Measurements from ENCODE around the gene CST2. TPM values are rescaled to one million over a fixed set of nuclear protein-coding genes. Genes with fewer than 3 reads are reported as not detected.
"Not testable (repeated sequence)": the region's sequence is repeated elsewhere in the genome, so short reads cannot be mapped to it uniquely, and the experiment has no call there.

CST2 gene
- total RNA-seq, 1 donor, result not detected

- H3K9me3 ChIP-seq (ENCODE audit: low read depth, low read length), result no peaks in the 10 kb centered on the region
- no peak for DNase-seq (ENCODE audit: insufficient read length, low spot score, missing footprints)
- H3K4me1 ChIP-seq (ENCODE audit: insufficient read depth, low read length), result no peaks in the 10 kb centered on the region
- no peak overlapping the region for H3K4me3 ChIP-seq (ENCODE audit: insufficient read depth, low read length)
- H2AFZ ChIP-seq (ENCODE audit: low read length), result no peak overlapping the region
- no peaks in the 10 kb centered on the region for H3K36me3 ChIP-seq (ENCODE audit: insufficient read depth, low read length)
- H3K79me2 ChIP-seq (ENCODE audit: insufficient read depth, low read length), result no peaks in the 10 kb centered on the region
- no peak overlapping the region for H3K4me2 ChIP-seq (ENCODE audit: insufficient read depth, low read length)
- no peak for TF ChIP-seq CTCF (IDR thresholded peaks at IDR 0.05; ENCODE audit: extremely low read depth, low read depth, low read length)
- peaks cover 3% of the 10 kb centered on the region for H3K27me3 ChIP-seq (ENCODE audit: insufficient read depth, low read length)
- H4K20me1 ChIP-seq (ENCODE audit: insufficient read depth, low read length), result no peaks in the 10 kb centered on the region
- H3K27ac ChIP-seq (ENCODE audit: low read depth, low read length), result no peak overlapping the region
These were observed 40.7 kb upstream of the CST2 start for GRCh38 chr20:23867152-23867776.

- not testable (repeated sequence) for H3K4me3 ChIP-seq (ENCODE audit: insufficient read depth, low read length); H3K9me3 ChIP-seq (ENCODE audit: low read depth, low read length); H4K20me1 ChIP-seq (ENCODE audit: insufficient read depth, low read length); H3K79me2 ChIP-seq (ENCODE audit: insufficient read depth, low read length); DNase-seq (ENCODE audit: insufficient read length, low spot score, missing footprints); H3K4me1 ChIP-seq (ENCODE audit: insufficient read depth, low read length); H3K27me3 ChIP-seq (ENCODE audit: insufficient read depth, low read length); H3K4me2 ChIP-seq (ENCODE audit: insufficient read depth, low read length); H3K27ac ChIP-seq (ENCODE audit: low read depth, low read length); H3K36me3 ChIP-seq (ENCODE audit: insufficient read depth, low read length); H2AFZ ChIP-seq (ENCODE audit: low read length)
These were observed 34.2 kb upstream of the CST2 start for GRCh38 chr20:23860771-23861170.

GRCh38 chr20:23857962-23858595 is 31.6 kb upstream of the CST2 start:
- no peaks in the 10 kb centered on the region for H3K4me1 ChIP-seq (ENCODE audit: insufficient read depth, low read length)
- H4K20me1 ChIP-seq (ENCODE audit: insufficient read depth, low read length), result no peaks in the 10 kb centered on the region
- no peaks in the 10 kb centered on the region for H3K36me3 ChIP-seq (ENCODE audit: insufficient read depth, low read length)
- H2AFZ ChIP-seq (ENCODE audit: low read length), result no peak overlapping the region
- no peaks in the 10 kb centered on the region for H3K9me3 ChIP-seq (ENCODE audit: low read depth, low read length)
- no peak overlapping the region for H3K27ac ChIP-seq (ENCODE audit: low read depth, low read length)
- TF ChIP-seq CTCF (IDR thresholded peaks at IDR 0.05; ENCODE audit: extremely low read depth, low read depth, low read length), result no peak
- no peaks in the 10 kb centered on the region for H3K79me2 ChIP-seq (ENCODE audit: insufficient read depth, low read length)
- H3K27me3 ChIP-seq (ENCODE audit: insufficient read depth, low read length), result no peaks in the 10 kb centered on the region
- H3K4me2 ChIP-seq (ENCODE audit: insufficient read depth, low read length), result no peak overlapping the region
- H3K4me3 ChIP-seq (ENCODE audit: insufficient read depth, low read length), result no peak overlapping the region
- no peak for DNase-seq (ENCODE audit: insufficient read length, low spot score, missing footprints)

GRCh38 chr20:23856736-23857135 is 30.2 kb upstream of the CST2 start:
- no peaks in the 10 kb centered on the region for H3K9me3 ChIP-seq (ENCODE audit: low read depth, low read length)
- H3K79me2 ChIP-seq (ENCODE audit: insufficient read depth, low read length), result no peaks in the 10 kb centered on the region
- no peak for DNase-seq (ENCODE audit: insufficient read length, low spot score, missing footprints)
- no peak overlapping the region for H2AFZ ChIP-seq (ENCODE audit: low read length)
- H3K36me3 ChIP-seq (ENCODE audit: insufficient read depth, low read length), result no peaks in the 10 kb centered on the region
- no peaks in the 10 kb centered on the region for H3K27me3 ChIP-seq (ENCODE audit: insufficient read depth, low read length)
- no peak overlapping the region for H3K4me3 ChIP-seq (ENCODE audit: insufficient read depth, low read length)
- no peak overlapping the region for H3K27ac ChIP-seq (ENCODE audit: low read depth, low read length)
- H3K4me2 ChIP-seq (ENCODE audit: insufficient read depth, low read length), result no peak overlapping the region
- TF ChIP-seq CTCF (IDR thresholded peaks at IDR 0.05; ENCODE audit: extremely low read depth, low read depth, low read length), result no peak
- H3K4me1 ChIP-seq (ENCODE audit: insufficient read depth, low read length), result no peaks in the 10 kb centered on the region
- no peaks in the 10 kb centered on the region for H4K20me1 ChIP-seq (ENCODE audit: insufficient read depth, low read length)

All from osteoblast (primary cell).